ENCODE measurements around the gene RBM10. TPM values are rescaled to one million over a fixed set of nuclear protein-coding genes. Genes with fewer than 3 reads are reported as not detected.

RBM10 gene
- total and polyA plus RNA-seq, 2 donors (not counting 3 experiments of a cell fraction or from before 2014, with no cell fraction given), result 37.3 to 51.5 TPM

DNA sequence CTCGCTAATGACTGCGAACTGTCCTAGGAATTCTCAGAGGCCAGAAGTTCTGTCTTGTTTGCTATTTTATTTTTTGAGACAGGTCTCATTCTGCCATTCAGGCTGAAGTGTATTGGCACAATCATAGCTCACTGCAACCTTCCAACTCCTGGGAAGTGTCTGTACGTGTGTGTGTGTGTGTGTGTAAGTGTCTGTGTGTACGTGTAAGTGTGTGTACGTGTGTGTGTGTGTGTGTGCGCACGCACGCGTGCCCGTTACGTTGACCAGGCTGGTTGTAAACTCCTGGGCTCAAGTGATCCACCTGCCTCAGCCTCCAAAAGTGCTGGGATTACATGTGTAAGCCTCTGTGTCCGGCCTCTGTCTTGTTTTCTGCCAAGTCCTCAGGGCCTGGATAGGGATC lies 63.1 kb downstream of the RBM10 start:
- H3K27ac ChIP-seq (ENCODE audit: insufficient read depth, low read depth, low read length), result no peak overlapping the region
- CTCF ChIA-PET, result no interaction called here
- no peaks in the 10 kb centered on the region for H3K27me3 ChIP-seq (ENCODE audit: control insufficient read depth in 2 of 2, insufficient read depth in 2 of 2, low read length in 2 of 2)
- BruUV-seq (replicated peaks), result no TSS peak
- H3K36me3 ChIP-seq (ENCODE audit: control insufficient read depth in 2 of 2, extremely low read depth in 1 of 2, insufficient read depth in 2 of 2, low read length in 2 of 2), result peaks cover 17 to 51% of the 10 kb centered on the region in 2 experiments
- no peak overlapping the region for H3K4me3 ChIP-seq (replicated peaks in 1 of 3; ENCODE audit: insufficient read depth in 1 of 3, low read depth in 1 of 3, low read length in 3 of 3)
- no peaks in the 10 kb centered on the region for H3K79me2 ChIP-seq (ENCODE audit: control insufficient read depth, insufficient read depth, low read length)
- dilution Hi-C loops (cut with MboI; ENCODE audit: extremely low pct_ligation_motif_present, low sequenced_read_pairs), result no loop called here
- H2AFZ ChIP-seq (ENCODE audit: low read depth, low read length), result no peak overlapping the region
- intact Hi-C loops (cut with micrococcal nuclease), result no loop called here
- POLR2A ChIA-PET, result no interaction called here
- H3K9ac ChIP-seq (replicated peaks; ENCODE audit: extremely low read depth, insufficient read depth, low read length), result no peak overlapping the region
- no peaks in the 10 kb centered on the region for H3K4me1 ChIP-seq (ENCODE audit: control insufficient read depth, extremely low read depth, insufficient read depth, low read length)
- no peaks in the 10 kb centered on the region for H4K20me1 ChIP-seq (replicated peaks; ENCODE audit: control insufficient read depth, extremely low read depth, insufficient read depth, low read length)
- DNase-seq (ENCODE audit: low read depth, low spot score) (no peak), FAIRE-seq (peak; percentile 48)
- H3K9me3 ChIP-seq (replicated peaks; ENCODE audit: control insufficient read depth, insufficient read depth, low read length), result no peaks in the 10 kb centered on the region
- TF ChIP-seq GATA2 (IDR thresholded peaks at IDR 0.05; ENCODE audit: insufficient read depth, insufficient read length, low read depth, low read length) (no peak), MYC (IDR thresholded peaks at IDR 0.05; ENCODE audit: low read depth, low read length) (no peak), FOS (IDR thresholded peaks at IDR 0.05; ENCODE audit: borderline replicate concordance, insufficient read depth, low read length) (no peak), EZH2 (IDR thresholded peaks at IDR 0.05; ENCODE audit: borderline replicate concordance, low read depth, low read length, severe bottlenecking) (no peak), POLR2A (IDR thresholded peaks at IDR 0.05; ENCODE audit: low read depth, low read length) (no peak), JUN (IDR thresholded peaks at IDR 0.05; ENCODE audit: borderline replicate concordance, insufficient read depth, insufficient read length, low read depth) (no peak), POLR2AphosphoS5 (IDR thresholded peaks at IDR 0.05; ENCODE audit: insufficient read depth, low read depth, low read length) (no peak)
- TF ChIP-seq, protein P1, sequence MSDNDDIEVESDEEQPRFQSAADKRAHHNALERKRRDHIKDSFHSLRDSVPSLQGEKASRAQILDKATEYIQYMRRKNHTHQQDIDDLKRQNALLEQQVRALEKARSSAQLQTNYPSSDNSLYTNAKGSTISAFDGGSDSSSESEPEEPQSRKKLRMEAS (IDR thresholded peaks at IDR 0.05; ENCODE audit: insufficient read depth, insufficient read length), result no peak
- TF ChIP-seq, protein P2, sequence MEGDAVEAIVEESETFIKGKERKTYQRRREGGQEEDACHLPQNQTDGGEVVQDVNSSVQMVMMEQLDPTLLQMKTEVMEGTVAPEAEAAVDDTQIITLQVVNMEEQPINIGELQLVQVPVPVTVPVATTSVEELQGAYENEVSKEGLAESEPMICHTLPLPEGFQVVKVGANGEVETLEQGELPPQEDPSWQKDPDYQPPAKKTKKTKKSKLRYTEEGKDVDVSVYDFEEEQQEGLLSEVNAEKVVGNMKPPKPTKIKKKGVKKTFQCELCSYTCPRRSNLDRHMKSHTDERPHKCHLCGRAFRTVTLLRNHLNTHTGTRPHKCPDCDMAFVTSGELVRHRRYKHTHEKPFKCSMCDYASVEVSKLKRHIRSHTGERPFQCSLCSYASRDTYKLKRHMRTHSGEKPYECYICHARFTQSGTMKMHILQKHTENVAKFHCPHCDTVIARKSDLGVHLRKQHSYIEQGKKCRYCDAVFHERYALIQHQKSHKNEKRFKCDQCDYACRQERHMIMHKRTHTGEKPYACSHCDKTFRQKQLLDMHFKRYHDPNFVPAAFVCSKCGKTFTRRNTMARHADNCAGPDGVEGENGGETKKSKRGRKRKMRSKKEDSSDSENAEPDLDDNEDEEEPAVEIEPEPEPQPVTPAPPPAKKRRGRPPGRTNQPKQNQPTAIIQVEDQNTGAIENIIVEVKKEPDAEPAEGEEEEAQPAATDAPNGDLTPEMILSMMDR (IDR thresholded peaks at IDR 0.05; ENCODE audit: extremely low read depth in 1 of 2, insufficient read depth in 1 of 2, low read depth in 1 of 2, low read length in 2 of 2), result no peak
- H3K9me1 ChIP-seq (replicated peaks; ENCODE audit: control insufficient read depth, extremely low read depth, insufficient read depth, low read length), result no peaks in the 10 kb centered on the region
- no peak overlapping the region for H3K4me2 ChIP-seq (ENCODE audit: insufficient read depth, low read length)

Data from endothelial cell of umbilical vein (primary cell).